ENCODE measurements around the gene GALNTL6. TPM values are rescaled to one million over a fixed set of nuclear protein-coding genes. Genes with fewer than 3 reads are reported as not detected.

GALNTL6 gene
- polyA plus RNA-seq, 1 donor (not counting 4 experiments of a cell fraction or from before 2014, with no cell fraction given): not detected

DNA sequence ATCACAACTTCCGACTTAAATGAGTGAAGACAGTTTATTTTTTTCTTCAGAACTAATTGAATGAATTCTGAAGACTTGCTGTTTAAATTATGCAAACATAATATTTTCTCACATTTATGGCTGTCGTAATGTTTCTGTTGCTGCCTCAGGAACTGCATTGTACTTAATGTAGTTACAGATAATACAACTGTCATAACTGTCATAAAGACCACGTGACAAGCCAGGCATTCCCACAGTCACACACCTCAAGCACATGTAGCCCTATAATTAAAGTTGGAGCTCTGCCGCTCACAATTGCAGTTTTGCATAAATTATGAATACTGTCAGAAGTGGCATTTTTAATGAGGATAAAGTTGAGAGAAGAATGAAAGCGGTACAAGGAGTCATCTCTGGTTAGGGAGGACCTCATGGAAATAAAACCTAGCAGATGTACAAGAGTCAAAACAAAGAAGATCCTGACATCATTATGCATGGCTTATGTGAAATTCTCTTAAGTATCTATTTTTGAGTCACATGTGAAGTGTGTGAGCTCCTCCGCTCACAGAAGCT is 38.5 kb upstream of the GALNTL6 start:
- Histone ChIP-seq H3K36me3 (ENCODE audit: control insufficient read depth in 2 of 2, extremely low read depth in 1 of 2, insufficient read depth in 2 of 2, low read length in 2 of 2) (no peaks in the 10 kb centered on the region), H2AFZ (ENCODE audit: control insufficient read depth, low read length) (no peak overlapping the region), H3K4me2 (ENCODE audit: control insufficient read depth, extremely low read depth, insufficient read depth, low read depth, low read length) (no peak overlapping the region), H3K4me1 (ENCODE audit: control insufficient read depth, extremely low read depth, insufficient read depth, low read length) (no peaks in the 10 kb centered on the region), H3K9me3 (ENCODE audit: control insufficient read depth, low read depth, low read length) (no peaks in the 10 kb centered on the region), H3K9me1 (ENCODE audit: control insufficient read depth, extremely low read depth, insufficient read depth, low read length) (no peaks in the 10 kb centered on the region), H3K27me3 (ENCODE audit: control insufficient read depth, extremely low read depth, insufficient read depth, low read length) (no peaks in the 10 kb centered on the region), H3K9ac (ENCODE audit: control insufficient read depth, extremely low read depth, insufficient read depth, low read length) (no peak overlapping the region), H4K20me1 (ENCODE audit: control insufficient read depth, extremely low read depth, insufficient read depth, low read length) (no peaks in the 10 kb centered on the region), H3K79me2 (ENCODE audit: control insufficient read depth, insufficient read depth, low read length) (no peaks in the 10 kb centered on the region), H3K4me3 (ENCODE audit: control insufficient read depth in 2 of 3, extremely low read depth in 1 of 3, insufficient read depth in 2 of 3, low read depth in 1 of 3, low read length in 3 of 3) (no peak overlapping the region), H3K27ac (ENCODE audit: control insufficient read depth, insufficient read depth, low read length) (no peak overlapping the region)
- FAIRE-seq (no peak), DNase-seq (ENCODE audit: low read depth, low spot score) (no peak)
- TF ChIP-seq, protein P1, sequence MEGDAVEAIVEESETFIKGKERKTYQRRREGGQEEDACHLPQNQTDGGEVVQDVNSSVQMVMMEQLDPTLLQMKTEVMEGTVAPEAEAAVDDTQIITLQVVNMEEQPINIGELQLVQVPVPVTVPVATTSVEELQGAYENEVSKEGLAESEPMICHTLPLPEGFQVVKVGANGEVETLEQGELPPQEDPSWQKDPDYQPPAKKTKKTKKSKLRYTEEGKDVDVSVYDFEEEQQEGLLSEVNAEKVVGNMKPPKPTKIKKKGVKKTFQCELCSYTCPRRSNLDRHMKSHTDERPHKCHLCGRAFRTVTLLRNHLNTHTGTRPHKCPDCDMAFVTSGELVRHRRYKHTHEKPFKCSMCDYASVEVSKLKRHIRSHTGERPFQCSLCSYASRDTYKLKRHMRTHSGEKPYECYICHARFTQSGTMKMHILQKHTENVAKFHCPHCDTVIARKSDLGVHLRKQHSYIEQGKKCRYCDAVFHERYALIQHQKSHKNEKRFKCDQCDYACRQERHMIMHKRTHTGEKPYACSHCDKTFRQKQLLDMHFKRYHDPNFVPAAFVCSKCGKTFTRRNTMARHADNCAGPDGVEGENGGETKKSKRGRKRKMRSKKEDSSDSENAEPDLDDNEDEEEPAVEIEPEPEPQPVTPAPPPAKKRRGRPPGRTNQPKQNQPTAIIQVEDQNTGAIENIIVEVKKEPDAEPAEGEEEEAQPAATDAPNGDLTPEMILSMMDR (optimal IDR thresholded peaks at IDR 0.05 in 1 of 3, IDR thresholded peaks at IDR 0.05 in 1 of 3, conservative IDR thresholded peaks at IDR 0.05 in 1 of 3; ENCODE audit: extremely low read depth in 1 of 3, insufficient read depth in 2 of 3, low read length in 3 of 3): no peak
- TF ChIP-seq EZH2 (IDR thresholded peaks at IDR 0.05; ENCODE audit: low read length): no peak
- dilution Hi-C loops (cut with MboI; ENCODE audit: extremely low pct_ligation_motif_present, low sequenced_read_pairs): no loop called here

DNA sequence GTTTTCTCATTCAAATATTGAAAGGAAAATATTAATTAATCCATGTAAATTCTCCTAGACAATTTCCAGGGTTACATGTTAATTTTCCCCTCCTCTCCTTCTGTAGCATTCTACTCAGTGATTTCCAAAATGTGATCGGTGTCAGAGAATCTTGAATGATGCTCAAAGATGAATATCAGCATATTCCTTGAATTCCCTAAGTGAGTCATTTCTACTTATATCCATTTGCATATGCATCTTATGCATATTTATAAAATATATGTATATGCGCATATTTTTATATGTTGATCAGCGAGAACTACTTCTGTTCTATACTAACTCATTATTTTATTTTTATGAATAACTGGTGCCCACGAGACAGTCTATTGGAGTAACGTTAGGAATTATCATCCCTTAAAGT is 33.9 kb upstream of the GALNTL6 start:
- FAIRE-seq (no peak), DNase-seq (ENCODE audit: low read depth, low spot score) (no peak)
- Histone ChIP-seq H3K4me2 (ENCODE audit: control insufficient read depth, extremely low read depth, insufficient read depth, low read depth, low read length) (no peak overlapping the region), H3K27me3 (ENCODE audit: control insufficient read depth, extremely low read depth, insufficient read depth, low read length) (no peaks in the 10 kb centered on the region), H3K4me1 (ENCODE audit: control insufficient read depth, extremely low read depth, insufficient read depth, low read length) (no peaks in the 10 kb centered on the region), H3K79me2 (ENCODE audit: control insufficient read depth, insufficient read depth, low read length) (no peaks in the 10 kb centered on the region), H3K9me3 (ENCODE audit: control insufficient read depth, low read depth, low read length) (peaks cover 2% of the 10 kb centered on the region), H3K4me3 (ENCODE audit: control insufficient read depth in 2 of 3, extremely low read depth in 1 of 3, insufficient read depth in 2 of 3, low read depth in 1 of 3, low read length in 3 of 3) (no peak overlapping the region), H3K27ac (ENCODE audit: control insufficient read depth, insufficient read depth, low read length) (no peak overlapping the region), H3K9ac (ENCODE audit: control insufficient read depth, extremely low read depth, insufficient read depth, low read length) (no peak overlapping the region), H3K9me1 (ENCODE audit: control insufficient read depth, extremely low read depth, insufficient read depth, low read length) (no peaks in the 10 kb centered on the region), H2AFZ (ENCODE audit: control insufficient read depth, low read length) (no peak overlapping the region), H3K36me3 (ENCODE audit: control insufficient read depth in 2 of 2, extremely low read depth in 1 of 2, insufficient read depth in 2 of 2, low read length in 2 of 2) (no peaks in the 10 kb centered on the region), H4K20me1 (ENCODE audit: control insufficient read depth, extremely low read depth, insufficient read depth, low read length) (no peaks in the 10 kb centered on the region)
- dilution Hi-C loops (cut with MboI; ENCODE audit: extremely low pct_ligation_motif_present, low sequenced_read_pairs): no loop called here
- TF ChIP-seq EZH2 (IDR thresholded peaks at IDR 0.05; ENCODE audit: low read length): no peak
- TF ChIP-seq, protein P1 (optimal IDR thresholded peaks at IDR 0.05 in 1 of 3, IDR thresholded peaks at IDR 0.05 in 1 of 3, conservative IDR thresholded peaks at IDR 0.05 in 1 of 3; ENCODE audit: extremely low read depth in 1 of 3, insufficient read depth in 2 of 3, low read length in 3 of 3): no peak

Data from keratinocyte (primary cell).